ENCODE measurements around the gene OR9Q1. TPM values are rescaled to one million over a fixed set of nuclear protein-coding genes. Genes with fewer than 3 reads are reported as not detected.

Gene OR9Q1
- total RNA-seq, 4 donors from 2014 or later = not detected

- no peaks in the 10 kb centered on the region for H3K9me3 ChIP-seq
- no peaks in the 10 kb centered on the region for H3K36me3 ChIP-seq
- H3K4me3 ChIP-seq = no peak overlapping the region
- 67 to 73% methylated on average over 5 of the region's 5 CpGs for WGBS, 2 donors
- H3K27ac ChIP-seq = no peak overlapping the region
- TF ChIP-seq, protein P1, sequence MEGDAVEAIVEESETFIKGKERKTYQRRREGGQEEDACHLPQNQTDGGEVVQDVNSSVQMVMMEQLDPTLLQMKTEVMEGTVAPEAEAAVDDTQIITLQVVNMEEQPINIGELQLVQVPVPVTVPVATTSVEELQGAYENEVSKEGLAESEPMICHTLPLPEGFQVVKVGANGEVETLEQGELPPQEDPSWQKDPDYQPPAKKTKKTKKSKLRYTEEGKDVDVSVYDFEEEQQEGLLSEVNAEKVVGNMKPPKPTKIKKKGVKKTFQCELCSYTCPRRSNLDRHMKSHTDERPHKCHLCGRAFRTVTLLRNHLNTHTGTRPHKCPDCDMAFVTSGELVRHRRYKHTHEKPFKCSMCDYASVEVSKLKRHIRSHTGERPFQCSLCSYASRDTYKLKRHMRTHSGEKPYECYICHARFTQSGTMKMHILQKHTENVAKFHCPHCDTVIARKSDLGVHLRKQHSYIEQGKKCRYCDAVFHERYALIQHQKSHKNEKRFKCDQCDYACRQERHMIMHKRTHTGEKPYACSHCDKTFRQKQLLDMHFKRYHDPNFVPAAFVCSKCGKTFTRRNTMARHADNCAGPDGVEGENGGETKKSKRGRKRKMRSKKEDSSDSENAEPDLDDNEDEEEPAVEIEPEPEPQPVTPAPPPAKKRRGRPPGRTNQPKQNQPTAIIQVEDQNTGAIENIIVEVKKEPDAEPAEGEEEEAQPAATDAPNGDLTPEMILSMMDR (IDR thresholded peaks at IDR 0.05) = no peak
- TF ChIP-seq POLR2A (IDR thresholded peaks at IDR 0.05) = no peak
- H3K27me3 ChIP-seq = no peaks in the 10 kb centered on the region
- no peak for DNase-seq
- intact Hi-C loops (cut with DNase I) = no loop called here
- H3K4me1 ChIP-seq = peaks cover 0 to 7% (median 0%) of the 10 kb centered on the region in 3 donors
Measured at GRCh38 chr11:58000699-58001098, 23.0 kb upstream of the OR9Q1 start.

GRCh38 chr11:58003036-58003435 lies 20.6 kb upstream of the OR9Q1 start:
- no peak for DNase-seq
- 56 to 63% methylated on average over 2 of the region's 2 CpGs for WGBS, 2 donors
- peaks cover 0 to 13% (median 4%) of the 10 kb centered on the region in 3 donors for H3K4me1 ChIP-seq
- no peak overlapping the region for H3K4me3 ChIP-seq
- H3K27ac ChIP-seq = peak overlapping the region in 1 of 4 donors; percentile 36
- intact Hi-C loops (cut with DNase I) = no loop called here
- TF ChIP-seq POLR2A (IDR thresholded peaks at IDR 0.05) = no peak
- TF ChIP-seq, protein P1 (IDR thresholded peaks at IDR 0.05) = no peak
- H3K9me3 ChIP-seq = no peaks in the 10 kb centered on the region
- no peaks in the 10 kb centered on the region for H3K36me3 ChIP-seq
- H3K27me3 ChIP-seq = no peaks in the 10 kb centered on the region

DNA sequence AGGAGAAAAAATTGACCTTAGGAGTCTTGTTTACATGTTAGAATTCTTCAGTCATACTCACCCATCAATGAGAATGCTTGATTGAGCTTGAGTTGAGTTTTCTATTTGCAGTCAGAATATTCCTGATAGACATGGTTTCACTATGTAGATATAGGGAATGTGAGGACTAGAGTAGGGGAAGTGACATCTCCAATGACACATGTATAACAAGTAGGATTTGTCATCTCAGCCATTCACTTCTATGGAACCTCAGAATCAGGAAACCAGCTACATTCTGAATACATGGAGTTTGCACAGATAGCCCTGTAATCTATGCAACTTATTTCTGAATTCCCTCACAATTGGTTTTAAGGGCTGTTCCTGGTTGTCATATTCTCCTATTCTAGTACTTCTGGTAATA lies 20.1 kb upstream of the OR9Q1 start:
- Histone ChIP-seq H3K36me3 (no peaks in the 10 kb centered on the region), H3K9me3 (no peaks in the 10 kb centered on the region), H3K4me1 (peaks cover 0 to 13% (median 4%) of the 10 kb centered on the region in 3 donors), H3K27ac (peak overlapping the region in 2 of 4 donors; percentile 21 to 36), H3K4me3 (no peak overlapping the region), H3K27me3 (no peaks in the 10 kb centered on the region)
- no peak for DNase-seq
- intact Hi-C loops (cut with DNase I) = no loop called here
- TF ChIP-seq, protein P1 (IDR thresholded peaks at IDR 0.05) = no peak
- TF ChIP-seq POLR2A (IDR thresholded peaks at IDR 0.05) = no peak

DNA sequence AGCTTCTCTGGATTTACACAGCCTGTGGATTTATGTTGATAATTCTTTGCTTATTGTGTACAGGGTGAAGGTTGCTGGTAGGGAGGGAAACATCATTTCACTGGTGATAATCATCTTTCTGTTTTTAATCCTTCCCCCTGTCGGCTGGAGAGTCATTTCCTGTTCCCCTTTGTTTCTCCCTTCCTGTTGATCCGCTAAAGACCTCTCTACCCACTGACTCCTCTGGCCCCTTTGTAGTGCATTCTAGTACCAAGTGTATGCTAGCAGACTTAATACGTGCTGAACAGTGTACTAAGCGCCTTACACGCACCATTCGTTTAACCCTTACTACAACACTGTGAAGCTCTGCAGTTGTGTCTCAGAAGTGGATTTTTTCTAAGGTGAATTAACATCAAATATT lies 19.0 kb upstream of the OR9Q1 start:
- H3K9me3 ChIP-seq = no peaks in the 10 kb centered on the region
- H3K4me1 ChIP-seq = peaks cover 0 to 13% (median 4%) of the 10 kb centered on the region in 3 donors
- no peak overlapping the region for H3K4me3 ChIP-seq
- no peak for DNase-seq
- H3K27me3 ChIP-seq = no peaks in the 10 kb centered on the region
- intact Hi-C loops (cut with DNase I) = no loop called here
- H3K36me3 ChIP-seq = no peaks in the 10 kb centered on the region
- 50 to 70% methylated on average over 6 of the region's 6 CpGs for WGBS, 2 donors
- TF ChIP-seq, protein P1 (IDR thresholded peaks at IDR 0.05) = no peak
- no peak for TF ChIP-seq POLR2A (IDR thresholded peaks at IDR 0.05)
- peak overlapping the region in 1 of 4 donors; percentile 36 for H3K27ac ChIP-seq

DNA sequence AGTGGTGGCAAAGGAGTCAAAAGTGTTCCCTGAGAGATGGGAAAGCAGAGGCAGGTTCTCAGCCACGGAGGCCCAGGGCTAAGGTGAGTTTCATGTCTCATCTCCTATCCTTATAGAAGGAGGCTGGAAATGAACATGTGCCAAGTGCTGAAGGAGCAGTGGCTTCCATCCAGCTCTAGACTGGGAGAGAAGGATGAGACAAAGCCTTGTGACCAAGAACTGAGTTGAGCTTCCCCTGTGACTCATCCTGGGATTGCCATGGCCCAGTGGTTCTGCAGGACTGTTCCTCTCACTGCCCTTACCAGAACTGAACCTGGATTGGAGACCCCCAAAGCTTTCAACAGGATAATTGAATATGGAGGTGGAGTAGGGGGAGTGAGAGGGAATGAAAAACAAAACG lies 16.7 kb upstream of the OR9Q1 start:
- no peak overlapping the region for H3K27ac ChIP-seq
- no peak for DNase-seq
- H3K4me1 ChIP-seq = peaks cover 0 to 13% (median 4%) of the 10 kb centered on the region in 3 donors
- TF ChIP-seq, protein P1 (IDR thresholded peaks at IDR 0.05) = no peak
- no peak for TF ChIP-seq POLR2A (IDR thresholded peaks at IDR 0.05)
- no peaks in the 10 kb centered on the region for H3K36me3 ChIP-seq
- WGBS, 2 donors = 38 to 65% methylated on average over 2 of the region's 2 CpGs
- intact Hi-C loops (cut with DNase I) = no loop called here
- H3K27me3 ChIP-seq = no peaks in the 10 kb centered on the region
- H3K9me3 ChIP-seq = no peaks in the 10 kb centered on the region
- no peak overlapping the region for H3K4me3 ChIP-seq

Measured in esophagus squamous epithelium (tissue), 5 donors.